Immature natural killer cell (primary cell): ENCODE data around the gene PPP4R3B. TPM values are rescaled to one million over a fixed set of nuclear protein-coding genes. Genes with fewer than 3 reads are reported as not detected.
"Not testable (repeated sequence)": the region's sequence is repeated elsewhere in the genome, so short reads cannot be mapped to it uniquely, and the experiment has no call there.

Experiments used
- DNase-seq, 3 donors: peaks; one replicate each; pipeline ENCODE4 v3.0.0; 2022; ENCODE audit warnings: mixed read lengths in 1 of 3
- H3K27ac Mint-ChIP-seq, 6 donors: one replicate each; pipeline ENCODE4 v1.8.0; 2020; ENCODE audit warnings: mixed read lengths in 6 of 6, mild to moderate bottlenecking in 5 of 6, inconsistent platforms in 4 of 6, moderate library complexity in 3 of 6
- H3K27me3 Mint-ChIP-seq, 3 donors: one replicate each; pipeline ENCODE4 v1.8.0; 2020 to 2021; ENCODE audit warnings: low read depth in 3 of 3, mild to moderate bottlenecking in 3 of 3, mixed read lengths in 3 of 3, moderate library complexity in 3 of 3, inconsistent platforms in 1 of 3
- H3K36me3 Mint-ChIP-seq, 3 donors: one replicate each; pipeline ENCODE4 v1.8.0; 2020; ENCODE audit warnings: mixed read lengths in 3 of 3, inconsistent platforms in 2 of 3, mild to moderate bottlenecking in 2 of 3
- H3K4me1 Mint-ChIP-seq, 2 donors: one replicate each; pipeline ENCODE4 v1.8.0; 2020; ENCODE audit warnings: inconsistent platforms in 2 of 2, mild to moderate bottlenecking in 2 of 2, mixed read lengths in 2 of 2, moderate library complexity in 1 of 2
- H3K4me3 Mint-ChIP-seq, 5 donors: one replicate each; pipeline ENCODE4 v1.8.0; 2020; ENCODE audit warnings: mild to moderate bottlenecking in 5 of 5, mixed read lengths in 5 of 5, inconsistent platforms in 3 of 5, moderate library complexity in 3 of 5
- H3K9me3 Mint-ChIP-seq, 6 donors: one replicate each; pipeline ENCODE4 v1.8.0; 2020; ENCODE audit warnings: mild to moderate bottlenecking in 6 of 6, mixed read lengths in 6 of 6, inconsistent platforms in 4 of 6, moderate library complexity in 3 of 6
- polyA plus RNA-seq, 3 donors: library from polyadenylated mRNA; unstranded; fragments of 300-500 nt; fragmentation: Illumina TruSeq; gene quantifications; one replicate each; pipeline ENCODE4 v1.2.3, GENCODE V29; 2021

The PPP4R3B gene
- polyA plus RNA-seq, 3 donors from 2014 or later, result 49.7 to 87.7 (median 58.3) TPM

- H3K9me3 Mint-ChIP-seq, result no peaks in the 10 kb centered on the region
- peak overlapping the region in 5 of 6 donors; percentile 7 to 73 (median 53) for H3K27ac Mint-ChIP-seq
- H3K4me1 Mint-ChIP-seq, result peaks cover 11 to 63% of the 10 kb centered on the region in 2 donors
- no peaks in the 10 kb centered on the region for H3K27me3 Mint-ChIP-seq
- no peak overlapping the region for H3K4me3 Mint-ChIP-seq
- DNase-seq, result no peak
- peaks cover 9 to 23% (median 15%) of the 10 kb centered on the region in 3 donors for H3K36me3 Mint-ChIP-seq
Observed at GRCh38 chr2:55581874-55582547, 35.4 kb downstream of the PPP4R3B start.

GRCh38 chr2:55581435-55581834 is 36.0 kb downstream of the PPP4R3B start:
- Mint-ChIP-seq H3K9me3 (no peaks in the 10 kb centered on the region), H3K27ac (peak overlapping the region in 5 of 6 donors; percentile 7 to 73 (median 47)), H3K4me3 (no peak overlapping the region), H3K36me3 (peaks cover 9 to 22% (median 15%) of the 10 kb centered on the region in 3 donors), H3K27me3 (no peaks in the 10 kb centered on the region), H3K4me1 (peaks cover 11 to 60% of the 10 kb centered on the region in 2 donors)
- DNase-seq, result no peak

GRCh38 chr2:55569002-55569401 is 48.4 kb downstream of the PPP4R3B start:
- Mint-ChIP-seq H3K4me1 (peaks cover 5 to 21% of the 10 kb centered on the region in 2 donors), H3K36me3 (peaks cover 3 to 34% (median 19%) of the 10 kb centered on the region in 3 donors)
- not testable (repeated sequence) for H3K9me3 Mint-ChIP-seq, H3K4me3 Mint-ChIP-seq, H3K27ac Mint-ChIP-seq, DNase-seq, H3K27me3 Mint-ChIP-seq

- Mint-ChIP-seq H3K36me3 (peaks cover 6 to 34% (median 24%) of the 10 kb centered on the region in 3 donors), H3K27ac (peak overlapping the region in 3 of 6 donors; percentile 1 to 40 (median 29)), H3K27me3 (peaks cover 0 to 1% (median 0%) of the 10 kb centered on the region in 3 donors), H3K4me1 (peaks cover 5 to 21% of the 10 kb centered on the region in 2 donors), H3K4me3 (no peak overlapping the region), H3K9me3 (no peaks in the 10 kb centered on the region)
- DNase-seq, result no peak
Observed at GRCh38 chr2:55567298-55567697, 50.1 kb downstream of the PPP4R3B start.

GRCh38 chr2:55565613-55566012 is 51.8 kb downstream of the PPP4R3B start:
- H3K27me3 Mint-ChIP-seq, result peaks cover 0 to 1% (median 0%) of the 10 kb centered on the region in 3 donors
- H3K4me3 Mint-ChIP-seq, result no peak overlapping the region
- H3K9me3 Mint-ChIP-seq, result no peaks in the 10 kb centered on the region
- peak in 1 of 3 donors; percentile 3 for DNase-seq
- H3K27ac Mint-ChIP-seq, result peak overlapping the region in 4 of 6 donors; percentile 29 to 59 (median 46)
- peaks cover 7 to 21% of the 10 kb centered on the region in 2 donors for H3K4me1 Mint-ChIP-seq
- H3K36me3 Mint-ChIP-seq, result peaks cover 17 to 47% (median 34%) of the 10 kb centered on the region in 3 donors

GRCh38 chr2:55560855-55561254 is 56.6 kb downstream of the PPP4R3B start:
- no peak overlapping the region for H3K4me3 Mint-ChIP-seq
- peaks cover 5 to 9% of the 10 kb centered on the region in 2 donors for H3K4me1 Mint-ChIP-seq
- no peaks in the 10 kb centered on the region for H3K27me3 Mint-ChIP-seq
- H3K27ac Mint-ChIP-seq, result no peak overlapping the region
- no peak for DNase-seq
- no peaks in the 10 kb centered on the region for H3K9me3 Mint-ChIP-seq
- peaks cover 37 to 60% (median 53%) of the 10 kb centered on the region in 3 donors for H3K36me3 Mint-ChIP-seq

GRCh38 chr2:55556809-55557208 is 60.6 kb downstream of the PPP4R3B start:
- Mint-ChIP-seq H3K4me3 (no peak overlapping the region), H3K36me3 (peaks cover 35 to 56% (median 43%) of the 10 kb centered on the region in 3 donors), H3K9me3 (no peaks in the 10 kb centered on the region), H3K27me3 (no peaks in the 10 kb centered on the region), H3K27ac (peak overlapping the region in 2 of 6 donors; percentile 24 to 28), H3K4me1 (peaks cover 5 to 12% of the 10 kb centered on the region in 2 donors)
- DNase-seq, result no peak

- Mint-ChIP-seq H3K36me3 (peaks cover 27 to 49% (median 35%) of the 10 kb centered on the region in 3 donors), H3K9me3 (no peaks in the 10 kb centered on the region), H3K4me3 (no peak overlapping the region), H3K27ac (peak overlapping the region in 3 of 6 donors; percentile 10 to 57 (median 34)), H3K27me3 (no peaks in the 10 kb centered on the region), H3K4me1 (peaks cover 4 to 12% of the 10 kb centered on the region in 2 donors)
- no peak for DNase-seq
Observed at GRCh38 chr2:55555977-55556376, 61.4 kb downstream of the PPP4R3B start.

- no peak overlapping the region for H3K4me3 Mint-ChIP-seq
- no peaks in the 10 kb centered on the region for H3K9me3 Mint-ChIP-seq
- no peak for DNase-seq
- no peaks in the 10 kb centered on the region for H3K27me3 Mint-ChIP-seq
- peaks cover 17 to 41% (median 30%) of the 10 kb centered on the region in 3 donors for H3K36me3 Mint-ChIP-seq
- peak overlapping the region in 2 of 6 donors; percentile 62 to 63 for H3K27ac Mint-ChIP-seq
- H3K4me1 Mint-ChIP-seq, result peaks cover 2 to 12% of the 10 kb centered on the region in 2 donors
Observed at GRCh38 chr2:55553321-55553720, 64.1 kb downstream of the PPP4R3B start.

- no peak overlapping the region for H3K4me3 Mint-ChIP-seq
Observed at GRCh38 chr2:55550368-55551102, 66.9 kb downstream of the PPP4R3B start.

GRCh38 chr2:55547679-55548078 is 69.7 kb downstream of the PPP4R3B start:
- not testable (repeated sequence) for H3K4me3 Mint-ChIP-seq, H3K9me3 Mint-ChIP-seq, H3K27me3 Mint-ChIP-seq, DNase-seq, H3K27ac Mint-ChIP-seq, H3K4me1 Mint-ChIP-seq
- peaks cover 6 to 25% (median 16%) of the 10 kb centered on the region in 3 donors for H3K36me3 Mint-ChIP-seq

More at GRCh38 chr2:55550368-55551102, 66.9 kb downstream of the PPP4R3B start:
- no peak for DNase-seq
- peaks cover 7 to 31% (median 18%) of the 10 kb centered on the region in 3 donors for H3K36me3 Mint-ChIP-seq
- peaks cover 2 to 12% of the 10 kb centered on the region in 2 donors for H3K4me1 Mint-ChIP-seq
- H3K27ac Mint-ChIP-seq, result no peak overlapping the region
- H3K9me3 Mint-ChIP-seq, result no peaks in the 10 kb centered on the region
- H3K27me3 Mint-ChIP-seq, result no peaks in the 10 kb centered on the region

- DNase-seq, result no peak
- Mint-ChIP-seq H3K27ac (no peak overlapping the region), H3K27me3 (peaks cover 0 to 1% (median 0%) of the 10 kb centered on the region in 3 donors), H3K4me3 (no peak overlapping the region), H3K36me3 (peaks cover 6 to 30% (median 16%) of the 10 kb centered on the region in 3 donors), H3K4me1 (no peaks in the 10 kb centered on the region), H3K9me3 (no peaks in the 10 kb centered on the region)
Observed at GRCh38 chr2:55547001-55547400, 70.4 kb downstream of the PPP4R3B start.

GRCh38 chr2:55530539-55531081 is 86.8 kb downstream of the PPP4R3B start:
- peaks cover 6 to 7% of the 10 kb centered on the region in 2 donors for H3K4me1 Mint-ChIP-seq

More at GRCh38 chr2:55530539-55531081, 86.8 kb downstream of the PPP4R3B start:
- Mint-ChIP-seq H3K27me3 (peaks cover 0 to 2% (median 0%) of the 10 kb centered on the region in 3 donors), H3K27ac (no peak overlapping the region), H3K36me3 (peaks cover 24 to 32% (median 27%) of the 10 kb centered on the region in 3 donors), H3K9me3 (no peaks in the 10 kb centered on the region), H3K4me3 (no peak overlapping the region)
- DNase-seq, result no peak
